Measurements from ENCODE around the gene PNLIP.

Gene PNLIP

DNA sequence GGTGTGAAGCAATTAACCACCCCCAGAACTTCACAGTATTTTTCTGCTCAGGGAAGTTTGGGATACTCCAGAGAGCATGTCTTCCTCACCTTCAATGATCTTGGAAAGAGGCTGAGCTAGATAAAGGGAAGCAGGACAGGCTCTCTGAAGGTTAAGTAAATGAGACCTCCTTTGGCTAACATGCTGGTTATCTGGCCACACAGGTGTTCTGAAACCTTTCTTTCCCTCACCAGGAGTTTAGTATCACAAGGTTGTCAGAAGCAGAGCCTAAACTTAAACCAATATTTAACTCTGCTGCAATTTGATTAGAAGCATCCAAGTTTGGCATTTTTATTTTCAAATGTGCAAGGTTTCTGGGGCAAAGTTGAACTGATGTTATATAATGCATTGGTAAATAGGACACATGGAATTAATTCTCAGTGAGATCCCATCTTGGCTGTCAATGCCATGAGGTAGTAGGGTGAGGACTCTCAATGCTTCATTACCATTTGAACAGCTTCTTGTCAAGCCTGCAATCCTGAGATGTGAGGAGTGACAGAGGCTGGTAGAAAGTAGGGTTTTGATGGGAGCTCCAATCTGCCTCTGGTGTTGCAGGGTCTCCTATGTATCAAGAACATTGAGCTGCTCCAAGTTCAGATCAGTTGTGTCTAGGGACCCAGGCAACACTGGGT lies 3.6 kb upstream of the PNLIP start:
- DNase-seq (ENCODE audit: low spot score) = no peak
- TF ChIP-seq, protein P1, sequence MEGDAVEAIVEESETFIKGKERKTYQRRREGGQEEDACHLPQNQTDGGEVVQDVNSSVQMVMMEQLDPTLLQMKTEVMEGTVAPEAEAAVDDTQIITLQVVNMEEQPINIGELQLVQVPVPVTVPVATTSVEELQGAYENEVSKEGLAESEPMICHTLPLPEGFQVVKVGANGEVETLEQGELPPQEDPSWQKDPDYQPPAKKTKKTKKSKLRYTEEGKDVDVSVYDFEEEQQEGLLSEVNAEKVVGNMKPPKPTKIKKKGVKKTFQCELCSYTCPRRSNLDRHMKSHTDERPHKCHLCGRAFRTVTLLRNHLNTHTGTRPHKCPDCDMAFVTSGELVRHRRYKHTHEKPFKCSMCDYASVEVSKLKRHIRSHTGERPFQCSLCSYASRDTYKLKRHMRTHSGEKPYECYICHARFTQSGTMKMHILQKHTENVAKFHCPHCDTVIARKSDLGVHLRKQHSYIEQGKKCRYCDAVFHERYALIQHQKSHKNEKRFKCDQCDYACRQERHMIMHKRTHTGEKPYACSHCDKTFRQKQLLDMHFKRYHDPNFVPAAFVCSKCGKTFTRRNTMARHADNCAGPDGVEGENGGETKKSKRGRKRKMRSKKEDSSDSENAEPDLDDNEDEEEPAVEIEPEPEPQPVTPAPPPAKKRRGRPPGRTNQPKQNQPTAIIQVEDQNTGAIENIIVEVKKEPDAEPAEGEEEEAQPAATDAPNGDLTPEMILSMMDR (IDR thresholded peaks at IDR 0.05; ENCODE audit: extremely low read depth, insufficient read depth, missing control alignments) = no peak
- in situ Hi-C loops (cut with MboI; ENCODE audit: low pct_unique_long_range_greater_than_20kb, low sequenced_read_pairs, unreplicated experiment) = no loop called here

DNA sequence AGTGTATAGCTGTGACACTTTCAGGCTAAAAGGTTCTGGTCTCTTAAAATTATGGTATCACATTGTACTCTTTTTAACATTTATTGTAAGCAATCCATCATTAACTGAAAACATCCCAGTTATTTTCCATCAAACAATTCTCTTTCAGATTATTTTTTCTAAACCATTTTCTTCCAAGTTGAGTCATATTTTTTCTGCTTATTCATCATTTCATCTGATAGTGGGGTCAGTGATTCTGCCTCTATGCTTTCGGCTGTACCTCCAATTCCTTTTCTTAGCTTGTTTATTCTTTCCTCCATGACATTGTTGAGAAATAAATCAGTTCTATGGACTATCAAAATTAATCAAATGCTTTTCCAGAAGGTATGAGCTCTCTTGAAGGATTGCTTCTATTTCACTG lies 609 bp upstream of the PNLIP start:
- TF ChIP-seq, protein P1 (IDR thresholded peaks at IDR 0.05; ENCODE audit: extremely low read depth, insufficient read depth, missing control alignments) = no peak
- no peak for DNase-seq (ENCODE audit: low spot score)
- in situ Hi-C loops (cut with MboI; ENCODE audit: low pct_unique_long_range_greater_than_20kb, low sequenced_read_pairs, unreplicated experiment) = no loop called here

DNA sequence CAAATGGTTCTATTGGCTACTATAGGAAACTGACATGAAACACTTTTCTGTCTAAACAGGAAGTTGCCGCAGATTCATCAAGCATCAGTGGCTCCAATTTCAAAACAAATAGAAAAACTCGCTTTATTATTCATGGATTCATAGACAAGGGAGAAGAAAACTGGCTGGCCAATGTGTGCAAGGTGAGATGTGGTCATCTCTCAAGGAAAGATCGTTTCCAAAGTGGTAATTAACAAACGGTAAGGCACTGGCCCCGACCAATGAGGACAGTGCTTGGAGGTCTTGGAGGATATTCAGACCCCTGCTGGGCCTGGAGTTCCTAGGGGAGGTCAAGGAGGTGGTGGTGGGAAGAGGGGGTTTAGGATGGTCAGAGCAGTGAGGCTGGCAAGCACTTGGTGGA lies 2.6 kb downstream of the PNLIP start:
- in situ Hi-C loops (cut with MboI; ENCODE audit: low pct_unique_long_range_greater_than_20kb, low sequenced_read_pairs, unreplicated experiment) = no loop called here
- no peak for DNase-seq (ENCODE audit: low spot score)
- TF ChIP-seq, protein P1 (IDR thresholded peaks at IDR 0.05; ENCODE audit: extremely low read depth, insufficient read depth, missing control alignments) = no peak

DNA sequence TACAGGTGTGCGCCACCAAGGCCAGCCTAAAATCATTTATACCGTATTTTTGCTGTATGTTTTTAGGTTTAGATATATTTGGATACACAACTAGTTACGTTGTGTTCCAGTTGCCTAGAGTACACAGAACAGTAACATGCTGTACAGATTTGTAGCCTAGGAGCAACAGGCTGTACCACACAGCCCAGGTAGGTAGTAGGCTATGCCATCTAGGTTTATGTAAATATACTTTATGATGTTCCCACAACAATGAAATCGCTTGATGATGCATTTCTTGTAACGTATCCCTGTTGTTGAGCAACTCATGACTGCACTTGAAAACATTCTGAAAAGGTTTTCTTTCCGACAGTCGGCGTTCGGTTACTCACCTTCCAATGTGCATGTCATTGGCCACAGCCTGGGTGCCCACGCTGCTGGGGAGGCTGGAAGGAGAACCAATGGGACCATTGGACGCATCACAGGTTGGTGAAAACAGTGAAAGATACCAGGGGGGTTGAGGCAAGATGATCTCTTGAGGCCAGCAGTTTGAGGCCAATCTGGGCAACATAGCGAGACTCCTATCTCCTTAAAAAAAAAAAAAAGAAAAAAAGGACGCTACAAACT lies 7.7 kb downstream of the PNLIP start:
- TF ChIP-seq, protein P1 (IDR thresholded peaks at IDR 0.05; ENCODE audit: extremely low read depth, insufficient read depth, missing control alignments) = no peak
- no peak for DNase-seq (ENCODE audit: low spot score)
- in situ Hi-C loops (cut with MboI; ENCODE audit: low pct_unique_long_range_greater_than_20kb, low sequenced_read_pairs, unreplicated experiment) = no loop called here

DNA sequence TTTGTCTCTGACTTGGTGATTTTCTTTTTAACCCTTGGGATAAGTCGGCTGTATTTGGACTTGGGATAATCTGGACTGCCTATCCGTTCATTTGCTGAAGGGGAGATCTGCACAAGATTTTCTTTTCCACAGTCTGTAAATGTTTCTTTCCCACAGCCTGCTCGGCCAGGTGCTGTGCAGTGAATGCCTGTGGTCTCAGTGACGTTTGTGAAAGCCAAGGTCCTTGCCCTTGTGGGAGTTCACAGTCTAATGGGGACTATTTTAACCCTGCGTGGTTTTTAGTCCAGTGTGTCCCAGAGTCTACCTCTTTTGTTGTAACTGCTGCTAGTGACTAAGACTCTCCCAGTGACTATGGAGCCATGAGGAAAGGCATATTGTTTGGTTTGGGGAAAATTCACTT lies 8.9 kb downstream of the PNLIP start:
- in situ Hi-C loops (cut with MboI; ENCODE audit: low pct_unique_long_range_greater_than_20kb, low sequenced_read_pairs, unreplicated experiment) = no loop called here
- TF ChIP-seq, protein P1 (IDR thresholded peaks at IDR 0.05; ENCODE audit: extremely low read depth, insufficient read depth, missing control alignments) = no peak
- DNase-seq (ENCODE audit: low spot score) = no peak

DNA sequence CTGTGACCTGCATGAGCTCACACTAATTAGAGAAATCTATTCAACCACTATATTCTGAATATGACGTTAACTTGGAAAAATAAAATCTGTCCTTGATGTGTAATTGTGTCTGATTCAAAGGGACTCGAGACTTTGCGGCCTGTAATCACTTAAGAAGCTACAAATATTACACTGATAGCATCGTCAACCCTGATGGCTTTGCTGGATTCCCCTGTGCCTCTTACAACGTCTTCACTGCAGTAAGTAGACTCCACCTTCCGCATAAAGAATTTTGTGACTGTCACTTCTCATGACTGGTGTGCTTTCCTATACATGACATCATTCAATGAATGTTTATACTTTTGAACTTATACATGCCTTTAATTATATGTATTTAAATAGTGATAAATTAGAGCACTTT lies 10.1 kb downstream of the PNLIP start:
- in situ Hi-C loops (cut with MboI; ENCODE audit: low pct_unique_long_range_greater_than_20kb, low sequenced_read_pairs, unreplicated experiment) = no loop called here
- DNase-seq (ENCODE audit: low spot score) = no peak
- TF ChIP-seq, protein P1 (IDR thresholded peaks at IDR 0.05; ENCODE audit: extremely low read depth, insufficient read depth, missing control alignments) = no peak

All from GM13977 (cell line).